NCI-H510A (cell line): Measurements from ENCODE around the gene TGFBR2.

Experiments
- DNase-seq: peaks from one replicate; lab custom pipeline; 2025; lab: John Stamatoyannopoulos, UW

TGFBR2 gene

GRCh38 chr3:30606301-30607031 is at the start of gene TGFBR2:
TSS of gene TGFBR2 (plus strand) at chr3:30606601. CDS start at chr3:30606884, 283 bp downstream.
- DNase-seq, result peak; percentile 46

GRCh38 chr3:30557746-30558303 is 48.6 kb upstream of the TGFBR2 start:
- DNase-seq, result no peak

- DNase-seq, result no peak
Observed at GRCh38 chr3:30563956-30564355, 42.4 kb upstream of the TGFBR2 start.

GRCh38 chr3:30567139-30567753 is 39.2 kb upstream of the TGFBR2 start:
- DNase-seq, result no peak

- DNase-seq, result no peak
Observed at GRCh38 chr3:30576946-30577345, 29.5 kb upstream of the TGFBR2 start.

- DNase-seq, result no peak
Observed at GRCh38 chr3:30577788-30578187, 28.6 kb upstream of the TGFBR2 start.

- DNase-seq, result no peak
Observed at GRCh38 chr3:30578479-30578878, 27.9 kb upstream of the TGFBR2 start.

- no peak for DNase-seq
Observed at GRCh38 chr3:30578986-30579579, 27.3 kb upstream of the TGFBR2 start.

- DNase-seq, result no peak
Observed at GRCh38 chr3:30581067-30581585, 25.3 kb upstream of the TGFBR2 start.

- no peak for DNase-seq
Observed at GRCh38 chr3:30581982-30582381, 24.4 kb upstream of the TGFBR2 start.

- DNase-seq, result no peak
Observed at GRCh38 chr3:30583973-30584372, 22.4 kb upstream of the TGFBR2 start.

- DNase-seq, result no peak
Observed at GRCh38 chr3:30585654-30586053, 20.7 kb upstream of the TGFBR2 start.

- DNase-seq, result no peak
Observed at GRCh38 chr3:30586096-30586805, 20.1 kb upstream of the TGFBR2 start.

GRCh38 chr3:30586806-30587486 is 19.5 kb upstream of the TGFBR2 start:
- no peak for DNase-seq

GRCh38 chr3:30587904-30588303 is 18.5 kb upstream of the TGFBR2 start:
- DNase-seq, result no peak

- no peak for DNase-seq
Observed at GRCh38 chr3:30596152-30596551, 10.2 kb upstream of the TGFBR2 start.

- no peak for DNase-seq
Observed at GRCh38 chr3:30597131-30597768, 9.2 kb upstream of the TGFBR2 start.

- no peak for DNase-seq
Observed at GRCh38 chr3:30597769-30598134, 8.6 kb upstream of the TGFBR2 start.

GRCh38 chr3:30598668-30599545 is 7.5 kb upstream of the TGFBR2 start:
- no peak for DNase-seq

GRCh38 chr3:30600572-30600971 is 5.8 kb upstream of the TGFBR2 start:
- no peak for DNase-seq
